GM18511 (cell line): ENCODE measurements around the gene WASF2.
"Not testable (repeated sequence)": the region's sequence is repeated elsewhere in the genome, so short reads cannot be mapped to it uniquely, and the experiment has no call there.

ENCODE experiments used
- ATAC-seq: cut with Tn5 transposase; IDR thresholded peaks from one replicate; pipeline ENCODE4 v1.9.1; 2021; ENCODE audit warnings: mild to moderate bottlenecking, moderate library complexity; ENCODE audit not compliant: unreplicated experiment

Gene WASF2

GRCh38 chr1:27400082-27400962 is 89.6 kb downstream of the WASF2 start:
- no peak for ATAC-seq

DNA sequence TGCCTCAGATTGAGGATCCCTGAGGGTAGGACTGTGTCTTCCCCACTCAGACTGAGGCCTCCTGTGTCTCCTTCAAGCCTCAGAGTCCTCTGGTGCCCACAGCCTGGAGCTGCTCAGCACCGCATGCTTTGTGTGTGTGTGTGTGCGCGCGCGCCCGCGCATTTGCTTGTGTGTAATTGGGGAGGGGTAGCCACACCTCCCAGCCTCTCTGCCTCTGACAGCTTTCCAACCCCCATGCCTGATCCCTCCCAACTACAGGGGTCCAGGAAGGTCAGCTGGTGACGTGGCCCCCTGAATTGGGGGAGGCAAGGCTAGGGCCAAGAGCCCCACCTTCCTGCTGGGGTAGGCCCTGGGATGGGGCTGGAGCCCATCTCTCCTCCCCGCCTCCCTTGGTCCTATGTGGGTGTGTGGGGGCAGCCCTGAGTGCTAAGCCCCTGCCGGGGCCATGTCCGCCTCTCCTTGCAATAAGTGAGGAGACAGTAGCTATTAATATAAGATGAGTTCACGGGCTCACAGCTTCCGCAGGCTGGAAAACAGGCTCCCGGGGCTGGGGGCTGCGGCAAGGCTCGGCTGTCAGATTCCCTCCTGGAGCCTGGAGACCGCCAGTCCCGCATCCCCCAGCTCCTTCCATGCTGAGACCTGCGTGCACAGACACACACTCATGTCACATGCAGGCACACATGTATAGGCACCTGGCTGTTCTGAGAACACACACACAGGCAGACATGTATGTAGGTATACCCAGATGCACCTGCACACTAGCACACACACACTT is 90.5 kb downstream of the WASF2 start:
- ATAC-seq, result no peak

GRCh38 chr1:27398405-27399149 is 91.4 kb downstream of the WASF2 start:
- no peak for ATAC-seq

- ATAC-seq, result no peak
Measured at GRCh38 chr1:27397749-27398148, 92.2 kb downstream of the WASF2 start.

- no peak for ATAC-seq
Measured at GRCh38 chr1:27397110-27397509, 92.9 kb downstream of the WASF2 start.

DNA sequence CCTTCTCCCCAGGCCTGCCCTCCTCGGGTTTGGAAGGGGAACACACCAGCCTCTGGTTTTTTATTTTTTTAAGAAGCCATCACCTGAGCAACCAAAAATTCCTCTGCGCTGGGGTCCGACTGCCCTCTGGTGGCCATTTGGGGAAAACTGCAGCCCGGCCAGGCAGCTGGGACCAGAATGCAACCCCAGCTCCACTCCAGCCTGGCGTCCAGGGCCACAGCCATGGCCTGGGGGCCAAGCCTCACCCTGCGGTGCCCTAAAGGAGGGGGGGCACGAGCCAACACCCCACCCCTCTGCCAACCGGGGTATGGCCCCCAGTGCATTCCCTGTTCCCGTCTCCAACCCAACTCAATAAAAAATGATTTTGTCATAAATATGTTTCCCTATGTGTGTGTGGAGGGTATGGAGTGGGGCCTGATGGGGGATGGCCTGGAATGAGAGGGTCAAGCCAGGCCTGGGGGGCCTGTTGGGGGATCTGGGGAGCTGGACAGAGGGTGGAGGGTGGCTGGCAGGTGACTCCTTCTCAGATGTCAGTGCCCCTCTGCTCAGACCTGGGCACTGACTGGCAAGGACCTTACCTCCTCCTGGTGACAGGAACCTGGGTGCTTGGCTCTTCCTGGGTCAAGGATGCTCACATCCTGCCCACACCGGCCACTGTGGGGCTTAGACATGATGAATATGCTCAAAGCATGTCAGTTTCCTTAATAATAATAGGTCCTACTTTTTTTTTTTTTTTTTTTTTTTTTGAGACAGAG is 94.3 kb downstream of the WASF2 start:
- no peak for ATAC-seq

- no peak for ATAC-seq
Measured at GRCh38 chr1:27394925-27395324, 95.0 kb downstream of the WASF2 start.

DNA sequence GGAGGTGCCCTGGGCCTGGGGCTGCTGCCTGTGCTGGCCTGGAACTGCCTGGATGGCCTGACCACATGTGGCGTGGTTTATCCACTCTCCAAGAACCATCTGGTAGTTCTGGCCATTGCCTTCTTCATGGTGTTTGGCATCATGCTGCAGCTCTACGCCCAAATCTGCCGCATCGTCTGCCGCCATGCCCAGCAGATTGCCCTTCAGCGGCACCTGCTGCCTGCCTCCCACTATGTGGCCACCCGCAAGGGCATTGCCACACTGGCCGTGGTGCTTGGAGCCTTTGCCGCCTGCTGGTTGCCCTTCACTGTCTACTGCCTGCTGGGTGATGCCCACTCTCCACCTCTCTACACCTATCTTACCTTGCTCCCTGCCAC is 95.7 kb downstream of the WASF2 start:
- ATAC-seq, result no peak

- no peak for ATAC-seq
Measured at GRCh38 chr1:27393641-27394281, 96.2 kb downstream of the WASF2 start.

GRCh38 chr1:27392778-27393635 is 97.0 kb downstream of the WASF2 start:
- ATAC-seq, result no peak

GRCh38 chr1:27392096-27392777 is 97.7 kb downstream of the WASF2 start, which contains the start of gene GPR3:
Gene GPR3, plus strand, starts transcription at chr1:27392622. Its CDS starts 1,177 bp downstream, at chr1:27393799.
- peak; percentile 85 for ATAC-seq

GRCh38 chr1:27391511-27392095 is 98.4 kb downstream of the WASF2 start:
- no peak for ATAC-seq

DNA sequence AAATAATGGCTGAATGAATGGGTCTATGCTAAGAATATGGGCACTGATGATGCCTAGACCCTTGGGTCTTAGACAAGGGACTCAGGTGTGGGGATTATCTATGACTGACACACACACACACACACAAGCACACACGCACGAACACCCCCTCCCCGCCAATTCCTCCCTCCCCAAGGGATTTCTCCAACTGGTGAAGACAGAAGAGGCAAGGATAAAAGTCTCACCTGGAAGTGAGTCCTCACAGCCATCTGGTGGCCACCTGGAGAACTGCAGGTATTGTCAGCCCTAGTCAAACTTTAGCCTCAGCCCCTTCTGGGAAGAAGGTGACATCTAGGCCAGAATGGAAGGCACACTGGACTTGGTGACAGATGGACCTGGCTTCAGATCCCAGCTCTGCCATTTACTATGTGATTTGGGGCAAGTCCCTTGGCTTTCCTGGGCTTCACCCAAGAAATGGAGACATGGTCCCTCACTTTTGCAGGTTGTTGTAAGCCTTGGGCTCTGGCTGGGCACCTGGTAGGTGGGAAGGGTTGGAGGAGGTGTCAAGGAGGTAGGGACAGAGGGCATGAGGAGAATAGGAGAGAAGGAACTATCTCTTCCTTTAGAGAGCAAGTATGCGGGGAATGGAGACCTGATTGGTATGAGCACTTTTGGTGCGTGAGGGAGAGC is 101.5 kb downstream of the WASF2 start:
- ATAC-seq, result no peak

DNA sequence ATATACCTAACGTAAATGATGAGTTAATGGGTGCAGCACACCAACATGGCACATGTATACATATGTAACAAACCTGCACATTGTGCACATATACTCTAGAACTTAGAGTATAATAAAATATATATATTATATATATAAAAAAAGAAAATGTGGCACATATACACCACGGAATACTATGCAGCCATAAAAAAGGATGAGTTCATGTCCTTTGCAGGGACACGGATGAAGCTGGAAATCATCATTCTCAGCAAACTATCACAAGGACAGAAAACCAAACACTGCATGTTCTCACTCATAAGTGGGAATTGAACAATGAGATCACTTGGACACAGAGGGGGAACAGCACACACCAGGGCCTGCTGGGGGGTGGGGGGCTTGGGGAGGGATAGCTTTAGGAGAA is 105.2 kb downstream of the WASF2 start:
- ATAC-seq, result not testable (repeated sequence)

GRCh38 chr1:27383661-27384060 is 106.3 kb downstream of the WASF2 start:
- ATAC-seq, result no peak

DNA sequence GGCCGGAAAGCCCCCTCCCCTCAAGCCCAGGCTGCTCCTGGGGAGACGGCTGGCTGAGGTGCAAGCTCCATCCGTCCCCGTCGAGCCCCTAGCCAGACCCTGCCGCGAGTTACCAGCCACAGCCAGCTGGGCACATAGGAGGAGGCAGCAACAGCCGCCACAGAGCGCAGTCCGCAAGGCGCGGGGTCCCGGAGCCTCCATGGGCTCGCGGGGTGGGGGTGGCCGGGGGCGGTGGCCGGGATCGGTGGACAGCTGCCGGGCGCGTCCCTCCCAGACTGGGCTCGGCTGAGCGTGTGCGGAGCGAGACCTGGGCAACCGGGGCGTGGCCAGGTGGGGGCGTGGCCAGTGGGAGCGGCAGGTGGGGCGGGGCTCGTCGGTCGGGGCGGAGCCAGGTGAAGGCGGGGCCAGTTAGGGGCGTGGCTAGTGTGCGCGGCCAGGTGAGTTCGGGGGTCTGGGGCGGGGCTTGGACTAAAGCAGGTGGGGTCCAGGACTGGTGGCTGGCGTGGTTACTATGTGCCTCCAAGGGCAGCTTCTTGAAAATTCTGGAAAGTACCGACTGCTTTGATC is 106.8 kb downstream of the WASF2 start, which contains the start of gene CD164L2:
Gene CD164L2, minus strand, starts transcription at position 295 of the 567 bp plus-strand sequence. Its CDS starts 94 bp downstream, at position 201.
- ATAC-seq, result no peak
